ENCODE results near the gene AGFG2.

The AGFG2 gene

GRCh38 chr7:100572281-100572948 lies 33.4 kb downstream of the AGFG2 start:
- no peak for DNase-seq (ENCODE audit: low read depth in 2 of 2)

GRCh38 chr7:100572949-100573675 lies 34.1 kb downstream of the AGFG2 start:
- DNase-seq (ENCODE audit: low read depth in 2 of 2) = no peak

- no peak for DNase-seq (ENCODE audit: low read depth in 2 of 2)
These were observed 34.8 kb downstream of the AGFG2 start, which contains the start of gene SAP25 for GRCh38 chr7:100573691-100574361. Gene SAP25, minus strand, starts transcription at chr7:100573900. Its CDS starts 158 bp downstream, at chr7:100573742.

- no peak for DNase-seq (ENCODE audit: low read depth in 2 of 2)
These were observed 35.6 kb downstream of the AGFG2 start for GRCh38 chr7:100574362-100575205.

- no peak for DNase-seq (ENCODE audit: low read depth in 2 of 2)
These were observed 36.2 kb downstream of the AGFG2 start for GRCh38 chr7:100575206-100575631.

- no peak for DNase-seq (ENCODE audit: low read depth in 2 of 2)
These were observed 36.9 kb downstream of the AGFG2 start for GRCh38 chr7:100575746-100576383.

GRCh38 chr7:100576384-100576993 lies 37.5 kb downstream of the AGFG2 start:
- no peak for DNase-seq (ENCODE audit: low read depth in 2 of 2)

GRCh38 chr7:100577103-100577502 lies 38.1 kb downstream of the AGFG2 start:
- DNase-seq (ENCODE audit: low read depth in 2 of 2) = no peak

GRCh38 chr7:100577507-100577906 lies 38.5 kb downstream of the AGFG2 start:
- no peak for DNase-seq (ENCODE audit: low read depth in 2 of 2)

- DNase-seq (ENCODE audit: low read depth in 2 of 2) = no peak
These were observed 39.5 kb downstream of the AGFG2 start for GRCh38 chr7:100578246-100579183.

GRCh38 chr7:100580466-100581283 lies 41.7 kb downstream of the AGFG2 start:
- no peak for DNase-seq (ENCODE audit: low read depth in 2 of 2)

- no peak for DNase-seq (ENCODE audit: low read depth in 2 of 2)
These were observed 43.1 kb downstream of the AGFG2 start for GRCh38 chr7:100582041-100582579.

GRCh38 chr7:100582650-100583049 lies 43.6 kb downstream of the AGFG2 start:
- DNase-seq (ENCODE audit: low read depth in 2 of 2) = no peak

- no peak for DNase-seq (ENCODE audit: low read depth in 2 of 2)
These were observed 44.4 kb downstream of the AGFG2 start for GRCh38 chr7:100583132-100584053.

- no peak for DNase-seq (ENCODE audit: low read depth in 2 of 2)
These were observed 45.2 kb downstream of the AGFG2 start for GRCh38 chr7:100584054-100584682.

- DNase-seq (ENCODE audit: low read depth in 2 of 2) = no peak
These were observed 45.9 kb downstream of the AGFG2 start for GRCh38 chr7:100584683-100585510.
